ENCODE measurements around the gene TFDP3.

TFDP3 gene

DNA sequence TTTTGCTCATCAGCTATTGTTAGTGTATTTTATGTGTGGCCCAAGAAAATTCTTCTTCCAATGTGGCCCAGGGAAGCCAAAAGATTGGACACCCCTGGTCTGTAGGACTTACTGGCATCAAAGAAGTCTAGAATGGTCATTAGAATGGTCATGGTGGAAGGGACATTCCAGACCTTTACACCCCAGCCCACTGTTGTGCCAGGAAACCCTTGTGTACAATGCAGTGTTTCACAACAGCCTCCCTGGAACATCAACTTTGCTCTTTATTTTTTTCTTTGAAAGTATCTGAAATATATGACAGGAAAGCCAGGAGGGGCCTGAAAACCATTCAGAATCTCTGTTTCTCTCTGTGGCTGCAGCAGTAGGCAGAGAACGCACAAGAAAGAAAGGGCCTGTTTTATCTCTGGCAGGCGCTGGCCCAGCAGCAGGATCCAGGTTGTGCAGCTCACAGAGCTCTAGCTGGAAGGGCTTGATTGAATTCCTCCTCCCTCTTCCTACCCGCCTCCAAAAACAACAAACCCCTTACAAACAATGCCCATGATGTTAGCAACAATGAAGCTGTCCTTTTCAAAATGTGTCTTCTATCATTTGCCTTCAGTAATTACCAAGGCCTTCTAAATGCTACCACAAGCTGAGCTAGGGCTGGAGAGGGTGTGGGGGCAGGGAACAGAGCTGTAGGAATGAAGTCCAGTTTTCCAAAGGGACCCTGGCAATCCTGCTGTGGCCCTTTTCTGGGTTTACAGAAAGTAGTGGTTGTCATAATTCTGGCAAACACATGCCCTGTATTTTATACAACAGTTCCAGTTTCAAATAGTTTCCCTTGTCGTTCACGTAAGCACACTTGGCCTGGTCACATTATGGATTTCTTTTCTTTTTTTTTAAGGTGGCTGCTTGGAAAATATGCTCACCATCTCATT, 32.3 kb upstream of the TFDP3 start:
- no peak for DNase-seq (ENCODE audit: low read depth)

DNA sequence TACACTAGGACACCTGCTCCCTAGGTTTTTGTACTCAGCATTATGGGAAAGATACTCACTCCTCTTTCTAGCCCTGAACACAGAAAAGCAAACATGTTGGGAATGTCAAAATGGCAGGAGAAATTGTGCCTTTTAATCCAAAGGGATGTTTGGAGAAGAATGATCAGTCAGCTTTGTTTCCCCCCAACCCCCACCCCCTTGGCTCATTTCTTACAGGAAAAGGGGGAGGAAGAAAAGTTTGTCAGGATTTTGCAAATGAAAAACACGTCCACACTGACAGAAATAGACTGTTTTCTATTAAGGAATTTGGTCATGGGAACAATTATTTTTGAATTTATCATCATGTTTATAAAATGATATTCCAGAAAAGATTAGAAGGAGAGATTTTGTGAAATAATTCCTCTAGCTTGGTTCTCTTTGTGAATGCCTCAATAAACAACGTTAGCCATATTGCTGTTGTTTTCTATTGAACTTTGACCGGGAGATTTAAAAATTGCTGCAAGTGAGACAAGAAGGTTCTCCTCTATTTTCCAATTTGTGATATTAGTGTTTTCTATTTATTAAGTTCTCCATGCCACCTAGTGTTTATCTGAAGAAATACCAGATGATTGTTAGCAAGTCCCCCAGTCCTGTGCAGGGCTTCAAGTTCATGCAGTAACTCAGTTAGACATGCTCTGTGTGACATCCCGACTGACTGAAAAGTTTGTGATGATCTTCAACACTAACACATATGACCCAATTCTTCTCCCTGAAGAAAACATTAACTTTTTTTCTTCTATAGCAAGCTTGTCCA, 31.3 kb upstream of the TFDP3 start:
- DNase-seq (ENCODE audit: low read depth): no peak
- H3K4me3 ChIP-seq (ENCODE audit: low read depth, low read length): no peak overlapping the region
- TF ChIP-seq, protein P1, sequence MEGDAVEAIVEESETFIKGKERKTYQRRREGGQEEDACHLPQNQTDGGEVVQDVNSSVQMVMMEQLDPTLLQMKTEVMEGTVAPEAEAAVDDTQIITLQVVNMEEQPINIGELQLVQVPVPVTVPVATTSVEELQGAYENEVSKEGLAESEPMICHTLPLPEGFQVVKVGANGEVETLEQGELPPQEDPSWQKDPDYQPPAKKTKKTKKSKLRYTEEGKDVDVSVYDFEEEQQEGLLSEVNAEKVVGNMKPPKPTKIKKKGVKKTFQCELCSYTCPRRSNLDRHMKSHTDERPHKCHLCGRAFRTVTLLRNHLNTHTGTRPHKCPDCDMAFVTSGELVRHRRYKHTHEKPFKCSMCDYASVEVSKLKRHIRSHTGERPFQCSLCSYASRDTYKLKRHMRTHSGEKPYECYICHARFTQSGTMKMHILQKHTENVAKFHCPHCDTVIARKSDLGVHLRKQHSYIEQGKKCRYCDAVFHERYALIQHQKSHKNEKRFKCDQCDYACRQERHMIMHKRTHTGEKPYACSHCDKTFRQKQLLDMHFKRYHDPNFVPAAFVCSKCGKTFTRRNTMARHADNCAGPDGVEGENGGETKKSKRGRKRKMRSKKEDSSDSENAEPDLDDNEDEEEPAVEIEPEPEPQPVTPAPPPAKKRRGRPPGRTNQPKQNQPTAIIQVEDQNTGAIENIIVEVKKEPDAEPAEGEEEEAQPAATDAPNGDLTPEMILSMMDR (IDR thresholded peaks at IDR 0.05; ENCODE audit: insufficient read depth, low read depth, low read length, missing control alignments): no peak

More for the DNA sequence above, 32.3 kb upstream of the TFDP3 start:
- H3K4me3 ChIP-seq (ENCODE audit: low read depth, low read length): no peak overlapping the region
- TF ChIP-seq, protein P1 (IDR thresholded peaks at IDR 0.05; ENCODE audit: insufficient read depth, low read depth, low read length, missing control alignments): no peak

DNA sequence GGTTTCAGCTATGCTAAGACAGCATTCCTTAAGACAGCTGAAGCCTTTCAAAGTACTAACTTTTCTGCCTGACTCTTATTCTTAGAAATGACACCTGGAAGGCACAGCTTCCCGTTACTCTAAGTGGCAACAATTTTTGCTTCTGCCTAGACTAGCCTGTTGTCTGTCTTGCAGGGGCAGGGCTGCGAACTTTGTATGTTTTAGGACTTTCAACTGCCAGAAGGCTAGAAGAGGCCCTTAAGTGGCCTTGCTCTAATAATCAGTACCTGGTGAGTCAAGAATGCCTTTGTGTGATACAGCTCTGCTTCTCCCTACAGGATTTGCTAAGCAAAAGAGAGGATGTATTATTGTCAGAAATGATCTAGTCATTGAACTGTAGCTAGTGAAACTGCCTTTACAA, 30.0 kb upstream of the TFDP3 start:
- DNase-seq (ENCODE audit: low read depth): no peak
- TF ChIP-seq, protein P1 (IDR thresholded peaks at IDR 0.05; ENCODE audit: insufficient read depth, low read depth, low read length, missing control alignments): no peak
- no peak overlapping the region for H3K4me3 ChIP-seq (ENCODE audit: low read depth, low read length)

DNA sequence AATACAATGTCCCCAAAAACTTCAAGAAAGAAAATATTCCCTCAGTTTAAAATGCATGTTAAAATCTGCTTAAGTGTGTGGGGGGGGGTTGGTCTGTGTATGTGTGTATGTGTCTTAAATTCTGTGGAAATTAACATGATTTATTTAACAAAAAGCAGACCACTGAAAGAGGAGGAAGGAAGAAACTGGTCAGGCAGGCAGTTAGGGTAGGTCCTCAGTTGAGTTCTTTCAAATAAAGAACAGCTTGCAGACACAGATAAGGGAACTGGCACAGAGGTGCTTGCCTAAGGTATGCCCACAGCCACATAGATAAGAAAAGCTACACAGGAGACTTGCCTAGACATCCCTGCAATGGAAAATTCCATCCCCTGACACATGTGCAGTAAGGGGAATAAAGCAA, 28.8 kb upstream of the TFDP3 start:
- H3K4me3 ChIP-seq (ENCODE audit: low read depth, low read length): no peak overlapping the region
- DNase-seq (ENCODE audit: low read depth): no peak
- TF ChIP-seq, protein P1 (IDR thresholded peaks at IDR 0.05; ENCODE audit: insufficient read depth, low read depth, low read length, missing control alignments): no peak

DNA sequence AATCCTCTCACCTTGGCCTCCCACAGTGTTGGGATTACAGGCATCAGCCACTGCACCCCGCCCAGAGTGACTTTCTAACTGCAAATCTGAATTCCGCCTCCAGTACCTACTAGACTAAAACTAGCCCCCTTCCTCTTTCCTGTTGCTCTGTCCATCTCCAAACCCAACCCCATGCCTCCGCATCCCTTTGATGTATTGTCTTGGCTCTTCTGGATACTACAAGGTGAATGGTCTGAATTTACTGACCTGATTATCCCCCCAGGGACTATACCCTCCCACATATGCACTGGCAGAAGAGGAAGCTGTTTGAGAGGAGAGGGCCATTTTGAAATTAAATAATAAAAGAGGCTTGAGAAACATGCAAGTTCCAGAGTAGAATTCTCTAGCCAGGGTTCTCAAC, 17.7 kb upstream of the TFDP3 start:
- no peak for DNase-seq (ENCODE audit: low read depth)

DNA sequence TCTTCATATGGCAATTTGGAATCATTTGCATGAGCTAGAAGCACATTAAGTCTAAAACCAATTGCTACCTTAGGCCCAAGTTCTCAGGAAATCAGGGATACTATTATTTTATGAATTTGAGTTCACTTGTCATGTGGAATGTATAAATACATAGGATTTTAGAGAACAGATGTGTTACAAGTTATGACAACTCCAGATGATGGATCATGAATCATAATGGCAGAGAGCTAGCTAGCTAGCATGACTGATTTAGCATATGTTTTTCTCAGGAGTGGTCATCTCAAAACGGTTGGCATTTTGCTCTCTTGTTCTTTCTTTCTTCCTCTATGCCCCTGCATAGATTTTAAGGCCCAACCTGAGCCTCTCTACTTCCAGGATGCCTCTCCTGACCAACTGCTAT, 14.2 kb upstream of the TFDP3 start:
- no peak overlapping the region for H3K4me3 ChIP-seq (ENCODE audit: low read depth, low read length)
- no peak for DNase-seq (ENCODE audit: low read depth)
- TF ChIP-seq, protein P1 (IDR thresholded peaks at IDR 0.05; ENCODE audit: insufficient read depth, low read depth, low read length, missing control alignments): no peak

More for the DNA sequence above, 17.7 kb upstream of the TFDP3 start:
- TF ChIP-seq, protein P1 (IDR thresholded peaks at IDR 0.05; ENCODE audit: insufficient read depth, low read depth, low read length, missing control alignments): no peak
- no peak overlapping the region for H3K4me3 ChIP-seq (ENCODE audit: low read depth, low read length)

Data from GM12865 (cell line).